ENCODE results near the gene RNF26.

RNF26 gene

DNA sequence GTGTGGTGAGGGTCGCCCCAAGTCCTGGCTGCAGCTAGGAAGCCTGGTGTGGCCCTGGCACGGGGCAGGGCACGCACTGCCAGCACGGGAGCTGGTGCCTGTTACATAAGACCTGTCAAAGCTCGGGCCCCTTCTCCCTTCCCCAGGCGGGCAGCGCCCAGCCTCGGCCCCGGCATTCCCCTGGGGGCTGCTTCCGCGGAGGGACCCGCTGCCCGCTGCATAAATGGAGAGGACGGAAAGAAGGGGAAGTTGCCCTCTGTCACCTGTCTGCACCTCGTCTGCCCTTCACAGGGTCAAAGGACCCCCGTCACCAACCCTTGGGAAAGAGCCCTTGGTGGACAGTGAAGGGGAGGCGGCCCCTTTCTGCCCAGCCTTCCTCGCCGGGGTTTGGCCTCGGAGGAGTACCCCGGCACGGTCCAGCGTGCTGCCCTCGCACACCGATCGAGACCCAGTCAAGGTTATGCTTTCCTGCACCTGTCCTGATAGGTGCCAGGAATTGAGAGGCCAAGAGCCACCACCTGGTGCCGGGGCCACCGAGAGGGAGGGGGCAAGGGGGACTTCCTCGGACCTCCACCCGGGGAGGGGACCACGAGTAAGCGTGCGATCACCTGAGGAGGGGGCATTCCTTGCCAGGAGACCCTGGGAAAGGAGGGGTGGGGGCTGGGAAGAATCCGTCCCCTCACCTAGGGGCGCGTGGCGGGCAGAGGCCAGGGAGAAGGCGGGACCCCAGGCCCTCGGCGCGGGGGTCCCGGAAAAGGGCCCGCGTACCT lies 28.9 kb downstream of the RNF26 start:
- peaks cover 0 to 18% of the 10 kb centered on the region in 2 experiments; a peak in 1 of 3 replicates for H3K36me3 ChIP-seq (ENCODE audit: control insufficient read depth in 2 of 2, insufficient read depth in 1 of 2, low read length in 2 of 2)
- TF ChIP-seq ZSCAN23 (tag by site-specific recombination; IDR thresholded peaks at IDR 0.05) (no peak), ZNF76 (tag by site-specific recombination; IDR thresholded peaks at IDR 0.05; ENCODE audit: borderline replicate concordance, low read depth) (no peak), ZNF138 (tag by site-specific recombination; IDR thresholded peaks at IDR 0.05; ENCODE audit: borderline replicate concordance) (no peak), ZNF560 (tag by site-specific recombination; IDR thresholded peaks at IDR 0.05; ENCODE audit: borderline replicate concordance) (no peak), ZNF530 (tag by site-specific recombination; IDR thresholded peaks at IDR 0.05; ENCODE audit: low read depth) (no peak), ZNF10 (tag by site-specific recombination; IDR thresholded peaks at IDR 0.05) (no peak)
- TF ChIP-seq, protein P1, sequence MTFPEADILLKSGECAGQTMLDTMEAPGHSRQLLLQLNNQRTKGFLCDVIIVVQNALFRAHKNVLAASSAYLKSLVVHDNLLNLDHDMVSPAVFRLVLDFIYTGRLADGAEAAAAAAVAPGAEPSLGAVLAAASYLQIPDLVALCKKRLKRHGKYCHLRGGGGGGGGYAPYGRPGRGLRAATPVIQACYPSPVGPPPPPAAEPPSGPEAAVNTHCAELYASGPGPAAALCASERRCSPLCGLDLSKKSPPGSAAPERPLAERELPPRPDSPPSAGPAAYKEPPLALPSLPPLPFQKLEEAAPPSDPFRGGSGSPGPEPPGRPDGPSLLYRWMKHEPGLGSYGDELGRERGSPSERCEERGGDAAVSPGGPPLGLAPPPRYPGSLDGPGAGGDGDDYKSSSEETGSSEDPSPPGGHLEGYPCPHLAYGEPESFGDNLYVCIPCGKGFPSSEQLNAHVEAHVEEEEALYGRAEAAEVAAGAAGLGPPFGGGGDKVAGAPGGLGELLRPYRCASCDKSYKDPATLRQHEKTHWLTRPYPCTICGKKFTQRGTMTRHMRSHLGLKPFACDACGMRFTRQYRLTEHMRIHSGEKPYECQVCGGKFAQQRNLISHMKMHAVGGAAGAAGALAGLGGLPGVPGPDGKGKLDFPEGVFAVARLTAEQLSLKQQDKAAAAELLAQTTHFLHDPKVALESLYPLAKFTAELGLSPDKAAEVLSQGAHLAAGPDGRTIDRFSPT (tag by site-specific recombination; IDR thresholded peaks at IDR 0.05), result peak; percentile 55; the same call in 1 of the 2 replicates
- ChIA-PET POLR2A (interaction anchor here (0.6 to 2.7 kb wide), 4 partner anchors 15 to 215 kb away, joined by 3 to 39 read pairs (median 12); partner anchors contain the start of gene MCAM), CTCF (interaction anchor here (0.8 to 2.5 kb wide), 8 partner anchors 10 to 112 kb away, joined by 3 to 33 read pairs (median 8); no protein-coding TSS in a partner anchor)
- H3K27ac ChIP-seq (ENCODE audit: extremely low read depth, low read depth, low read length), result no peak overlapping the region
- H3K4me3 ChIP-seq (ENCODE audit: low read depth, low read length), result peak overlapping the region; percentile 32
- peaks cover 9% of the 10 kb centered on the region for H3K4me1 ChIP-seq (ENCODE audit: control insufficient read depth, insufficient read depth, low read length)
- H3K9me3 ChIP-seq (ENCODE audit: control insufficient read depth, insufficient read depth, low read depth, low read length), result no peaks in the 10 kb centered on the region

DNA sequence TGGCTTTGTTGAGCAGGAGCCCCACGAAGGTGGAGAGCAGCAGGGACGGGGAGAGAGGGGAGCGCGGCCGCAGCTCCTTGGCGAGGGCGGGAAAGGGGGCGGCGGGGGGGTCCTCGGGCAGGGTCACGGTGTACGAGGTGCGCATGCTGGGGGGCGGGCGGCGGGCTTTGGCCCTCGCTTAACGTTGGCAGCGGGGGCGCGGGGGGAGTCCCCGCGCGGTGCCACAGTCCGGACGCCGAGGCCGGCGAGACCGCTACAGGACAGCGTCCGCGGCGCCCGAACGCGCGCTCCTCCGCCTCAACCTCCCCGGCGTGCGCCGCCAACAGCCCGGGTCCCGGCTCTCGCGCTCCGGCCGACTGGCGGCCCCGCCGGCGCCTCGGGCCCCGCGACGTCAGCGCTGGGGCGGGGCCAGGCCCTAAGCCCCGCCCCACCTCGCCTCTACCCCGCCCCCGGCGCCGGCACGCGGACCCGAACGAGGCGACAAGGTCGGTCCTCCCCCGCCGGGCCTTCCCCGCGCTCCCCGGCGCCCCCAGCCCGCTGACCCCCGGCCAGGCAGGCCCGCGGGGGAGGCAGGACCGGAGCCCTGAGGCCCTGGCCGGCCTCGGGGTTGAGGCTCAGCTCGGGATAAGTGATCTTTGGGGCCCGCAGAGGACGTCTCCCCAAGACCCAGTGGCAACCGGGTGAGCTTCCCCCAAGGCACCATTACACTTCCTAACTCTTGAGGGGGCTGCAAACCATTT lies 29.7 kb downstream of the RNF26 start:
- Histone ChIP-seq H3K4me3 (ENCODE audit: low read depth, low read length) (peak overlapping the region; percentile 32), H3K27ac (ENCODE audit: extremely low read depth, low read depth, low read length) (no peak overlapping the region; the same call in 1 of the 2 replicates), H3K4me1 (ENCODE audit: control insufficient read depth, insufficient read depth, low read length) (peaks cover 9% of the 10 kb centered on the region), H3K36me3 (ENCODE audit: control insufficient read depth in 2 of 2, insufficient read depth in 1 of 2, low read length in 2 of 2) (peaks cover 0 to 10% of the 10 kb centered on the region in 2 experiments; a peak in 1 of 3 replicates), H3K9me3 (ENCODE audit: control insufficient read depth, insufficient read depth, low read depth, low read length) (no peaks in the 10 kb centered on the region)
- CTCF ChIA-PET, result interaction anchor here (1.2 to 2.2 kb wide), 8 partner anchors 10 to 158 kb away, joined by 3 to 20 read pairs (median 7); partner anchors contain the start of genes C1QTNF5 and CBL
- POLR2A ChIA-PET, result interaction anchor here (0.6 to 0.9 kb wide), 3 partner anchors 16 to 216 kb away, joined by 3 to 8 read pairs (median 5); no protein-coding TSS in a partner anchor
- no peak for TF ChIP-seq KLF10 (tag by site-specific recombination; IDR thresholded peaks at IDR 0.05)
- TF ChIP-seq ZNF777 (tag by site-specific recombination; IDR thresholded peaks at IDR 0.05; ENCODE audit: borderline replicate concordance), result no peak
- TF ChIP-seq, protein P2, sequence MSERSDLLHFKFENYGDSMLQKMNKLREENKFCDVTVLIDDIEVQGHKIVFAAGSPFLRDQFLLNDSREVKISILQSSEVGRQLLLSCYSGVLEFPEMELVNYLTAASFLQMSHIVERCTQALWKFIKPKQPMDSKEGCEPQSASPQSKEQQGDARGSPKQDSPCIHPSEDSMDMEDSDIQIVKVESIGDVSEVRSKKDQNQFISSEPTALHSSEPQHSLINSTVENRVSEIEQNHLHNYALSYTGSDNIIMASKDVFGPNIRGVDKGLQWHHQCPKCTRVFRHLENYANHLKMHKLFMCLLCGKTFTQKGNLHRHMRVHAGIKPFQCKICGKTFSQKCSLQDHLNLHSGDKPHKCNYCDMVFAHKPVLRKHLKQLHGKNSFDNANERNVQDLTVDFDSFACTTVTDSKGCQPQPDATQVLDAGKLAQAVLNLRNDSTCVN (tag by site-specific recombination; optimal IDR thresholded peaks at IDR 0.05), result peak; percentile 12
- TF ChIP-seq, protein P3, sequence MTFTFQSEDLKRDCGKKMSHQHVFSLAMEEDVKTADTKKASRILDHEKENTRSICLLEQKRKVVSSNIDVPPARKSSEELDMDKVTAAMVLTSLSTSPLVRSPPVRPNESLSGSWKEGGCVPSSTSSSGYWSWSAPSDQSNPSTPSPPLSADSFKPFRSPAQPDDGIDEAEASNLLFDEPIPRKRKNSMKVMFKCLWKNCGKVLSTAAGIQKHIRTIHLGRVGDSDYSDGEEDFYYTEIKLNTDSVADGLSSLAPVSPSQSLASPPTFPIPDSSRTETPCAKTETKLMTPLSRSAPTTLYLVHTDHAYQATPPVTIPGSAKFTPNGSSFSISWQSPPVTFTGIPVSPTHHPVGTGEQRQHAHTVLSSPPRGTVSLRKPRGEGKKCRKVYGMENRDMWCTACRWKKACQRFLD (tag by site-specific recombination; IDR thresholded peaks at IDR 0.05), result no peak
- no peak for TF ChIP-seq RBAK (tag by site-specific recombination; IDR thresholded peaks at IDR 0.05)
- TF ChIP-seq ZNF423 (tag by site-specific recombination; IDR thresholded peaks at IDR 0.05), result no peak
- no peak for TF ChIP-seq ZNF621 (tag by site-specific recombination; IDR thresholded peaks at IDR 0.05)
- TF ChIP-seq KLF8 (tag by site-specific recombination; IDR thresholded peaks at IDR 0.05), result no peak
- TF ChIP-seq ZNF596 (tag by site-specific recombination; IDR thresholded peaks at IDR 0.05), result no peak
- TF ChIP-seq, protein P4, sequence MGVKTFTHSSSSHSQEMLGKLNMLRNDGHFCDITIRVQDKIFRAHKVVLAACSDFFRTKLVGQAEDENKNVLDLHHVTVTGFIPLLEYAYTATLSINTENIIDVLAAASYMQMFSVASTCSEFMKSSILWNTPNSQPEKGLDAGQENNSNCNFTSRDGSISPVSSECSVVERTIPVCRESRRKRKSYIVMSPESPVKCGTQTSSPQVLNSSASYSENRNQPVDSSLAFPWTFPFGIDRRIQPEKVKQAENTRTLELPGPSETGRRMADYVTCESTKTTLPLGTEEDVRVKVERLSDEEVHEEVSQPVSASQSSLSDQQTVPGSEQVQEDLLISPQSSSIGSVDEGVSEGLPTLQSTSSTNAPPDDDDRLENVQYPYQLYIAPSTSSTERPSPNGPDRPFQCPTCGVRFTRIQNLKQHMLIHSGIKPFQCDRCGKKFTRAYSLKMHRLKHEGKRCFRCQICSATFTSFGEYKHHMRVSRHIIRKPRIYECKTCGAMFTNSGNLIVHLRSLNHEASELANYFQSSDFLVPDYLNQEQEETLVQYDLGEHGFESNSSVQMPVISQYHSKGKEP (tag by site-specific recombination; IDR thresholded peaks at IDR 0.05), result no peak
- no peak for TF ChIP-seq ZNF561 (tag by site-specific recombination; IDR thresholded peaks at IDR 0.05; ENCODE audit: borderline replicate concordance)
- TF ChIP-seq, protein P5, sequence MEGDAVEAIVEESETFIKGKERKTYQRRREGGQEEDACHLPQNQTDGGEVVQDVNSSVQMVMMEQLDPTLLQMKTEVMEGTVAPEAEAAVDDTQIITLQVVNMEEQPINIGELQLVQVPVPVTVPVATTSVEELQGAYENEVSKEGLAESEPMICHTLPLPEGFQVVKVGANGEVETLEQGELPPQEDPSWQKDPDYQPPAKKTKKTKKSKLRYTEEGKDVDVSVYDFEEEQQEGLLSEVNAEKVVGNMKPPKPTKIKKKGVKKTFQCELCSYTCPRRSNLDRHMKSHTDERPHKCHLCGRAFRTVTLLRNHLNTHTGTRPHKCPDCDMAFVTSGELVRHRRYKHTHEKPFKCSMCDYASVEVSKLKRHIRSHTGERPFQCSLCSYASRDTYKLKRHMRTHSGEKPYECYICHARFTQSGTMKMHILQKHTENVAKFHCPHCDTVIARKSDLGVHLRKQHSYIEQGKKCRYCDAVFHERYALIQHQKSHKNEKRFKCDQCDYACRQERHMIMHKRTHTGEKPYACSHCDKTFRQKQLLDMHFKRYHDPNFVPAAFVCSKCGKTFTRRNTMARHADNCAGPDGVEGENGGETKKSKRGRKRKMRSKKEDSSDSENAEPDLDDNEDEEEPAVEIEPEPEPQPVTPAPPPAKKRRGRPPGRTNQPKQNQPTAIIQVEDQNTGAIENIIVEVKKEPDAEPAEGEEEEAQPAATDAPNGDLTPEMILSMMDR (tag by site-specific recombination; IDR thresholded peaks at IDR 0.05), result no peak
- TF ChIP-seq, protein P6, sequence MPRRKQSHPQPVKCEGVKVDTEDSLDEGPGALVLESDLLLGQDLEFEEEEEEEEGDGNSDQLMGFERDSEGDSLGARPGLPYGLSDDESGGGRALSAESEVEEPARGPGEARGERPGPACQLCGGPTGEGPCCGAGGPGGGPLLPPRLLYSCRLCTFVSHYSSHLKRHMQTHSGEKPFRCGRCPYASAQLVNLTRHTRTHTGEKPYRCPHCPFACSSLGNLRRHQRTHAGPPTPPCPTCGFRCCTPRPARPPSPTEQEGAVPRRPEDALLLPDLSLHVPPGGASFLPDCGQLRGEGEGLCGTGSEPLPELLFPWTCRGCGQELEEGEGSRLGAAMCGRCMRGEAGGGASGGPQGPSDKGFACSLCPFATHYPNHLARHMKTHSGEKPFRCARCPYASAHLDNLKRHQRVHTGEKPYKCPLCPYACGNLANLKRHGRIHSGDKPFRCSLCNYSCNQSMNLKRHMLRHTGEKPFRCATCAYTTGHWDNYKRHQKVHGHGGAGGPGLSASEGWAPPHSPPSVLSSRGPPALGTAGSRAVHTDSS (tag by site-specific recombination; IDR thresholded peaks at IDR 0.05), result no peak
- 0 out of 2 replicates have a peak, but pooled peaks have one; percentile 33 for TF ChIP-seq GLIS2 (tag by site-specific recombination; IDR thresholded peaks at IDR 0.05)

All from HEK293 (cell line).